ENCODE data around the gene PRICKLE1.

PRICKLE1 gene

DNA sequence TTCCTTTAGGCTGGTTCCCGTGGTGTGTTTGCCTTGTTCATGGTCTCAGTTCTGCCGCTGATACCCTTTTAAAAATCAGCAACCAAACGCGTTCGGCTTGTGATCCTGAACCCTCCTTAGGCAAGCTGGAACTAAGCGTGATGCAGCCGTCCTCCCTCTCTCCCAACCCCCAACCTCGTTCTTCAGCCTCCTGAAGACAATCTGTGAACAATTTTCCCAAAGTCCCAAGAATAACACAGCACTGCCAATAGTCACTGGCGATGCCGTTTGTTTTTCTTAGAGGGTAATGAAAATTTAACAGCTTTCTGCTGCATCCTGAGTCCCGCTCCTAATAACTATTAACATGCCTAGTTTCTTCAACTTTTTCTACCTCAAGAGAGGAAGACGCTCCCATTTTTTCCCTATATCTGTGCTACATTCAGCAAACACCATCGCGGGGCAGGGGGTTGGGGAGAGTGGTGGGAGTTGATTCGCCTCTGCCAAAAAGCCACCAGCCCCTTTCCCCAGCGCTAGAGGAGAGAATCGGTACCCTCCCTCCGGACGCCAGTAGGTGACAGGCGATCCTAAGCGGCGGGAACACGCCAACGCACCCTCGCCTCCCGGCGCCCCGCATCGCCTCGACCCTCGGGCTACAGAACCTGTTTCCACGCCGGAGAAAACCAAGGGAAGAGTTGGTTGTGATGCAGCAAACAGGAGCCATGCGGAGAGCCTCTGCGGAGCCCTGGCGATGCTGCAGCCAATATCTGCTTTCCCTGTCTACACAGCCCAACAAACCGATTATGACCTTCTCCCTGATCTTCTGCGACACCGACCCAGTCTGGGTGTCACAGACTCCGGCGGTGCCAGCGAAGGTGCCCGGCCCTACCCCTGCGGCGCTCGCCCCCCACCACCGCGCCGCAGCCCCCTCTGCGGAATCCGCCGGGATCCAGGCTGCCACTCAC, 752 bp downstream of the PRICKLE1 start:
- no peak for DNase-seq (ENCODE audit: low read depth)

DNA sequence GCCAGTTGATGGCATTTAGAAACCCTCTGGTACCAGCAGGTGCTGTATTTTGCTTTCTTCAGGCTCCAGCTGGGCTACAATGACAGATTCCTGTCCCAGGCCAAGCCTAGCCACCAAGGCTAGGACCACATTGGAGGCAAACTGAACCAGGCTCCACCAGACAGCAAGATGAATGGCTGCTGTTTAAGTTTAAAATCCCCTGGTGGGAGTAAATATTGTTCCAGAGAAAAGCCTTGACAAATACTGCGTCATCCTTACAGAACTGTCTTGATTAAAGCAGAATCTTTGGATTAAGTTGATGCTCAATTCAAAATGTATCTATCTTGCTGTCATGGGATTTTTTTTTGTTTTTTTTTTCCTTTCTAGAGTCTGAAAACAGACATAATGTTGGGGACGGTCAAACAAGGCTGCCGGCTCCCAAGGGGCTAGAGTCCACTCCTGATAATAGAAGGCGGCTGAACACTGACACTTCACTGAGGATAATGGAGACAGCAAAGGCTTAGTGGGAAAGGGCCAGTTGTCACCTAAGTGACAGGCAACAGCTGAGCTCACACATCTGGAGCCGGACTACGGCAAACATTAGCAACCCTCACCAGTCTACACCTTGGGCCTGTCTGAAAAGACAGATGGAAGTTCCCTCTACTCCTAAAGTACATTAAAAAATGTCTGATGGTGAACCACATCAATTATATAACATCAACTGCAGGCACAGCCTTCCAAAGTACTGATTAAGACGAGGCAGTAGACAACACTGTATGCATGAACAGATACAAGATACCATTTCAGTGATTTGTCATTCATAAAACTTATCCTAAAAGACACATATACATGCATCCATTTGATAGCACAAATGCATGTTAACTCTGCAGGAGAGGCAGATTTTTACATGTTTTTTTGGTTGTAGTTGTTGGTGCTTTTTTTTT, 1.7 kb downstream of the PRICKLE1 start:
- DNase-seq (ENCODE audit: low read depth) = no peak

DNA sequence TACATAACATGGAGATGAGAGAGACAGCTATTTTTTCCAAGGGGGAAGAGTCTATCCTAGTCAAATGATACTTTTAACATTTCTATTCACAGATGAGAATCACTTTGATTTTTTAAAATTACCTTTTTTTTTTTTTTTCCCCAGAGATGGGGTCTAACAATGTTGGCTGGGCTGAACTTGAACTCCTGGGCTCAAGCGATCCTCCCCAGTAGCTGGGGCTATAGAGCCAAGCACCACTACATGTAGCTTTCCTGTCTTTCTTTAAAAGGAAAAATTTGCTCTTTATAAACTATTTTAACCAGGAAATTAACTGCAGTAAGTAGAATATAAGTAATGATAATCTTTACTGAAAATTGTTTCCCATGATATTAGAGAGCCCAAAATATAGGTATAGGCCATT, 3.3 kb downstream of the PRICKLE1 start:
- DNase-seq (ENCODE audit: low read depth) = no peak

DNA sequence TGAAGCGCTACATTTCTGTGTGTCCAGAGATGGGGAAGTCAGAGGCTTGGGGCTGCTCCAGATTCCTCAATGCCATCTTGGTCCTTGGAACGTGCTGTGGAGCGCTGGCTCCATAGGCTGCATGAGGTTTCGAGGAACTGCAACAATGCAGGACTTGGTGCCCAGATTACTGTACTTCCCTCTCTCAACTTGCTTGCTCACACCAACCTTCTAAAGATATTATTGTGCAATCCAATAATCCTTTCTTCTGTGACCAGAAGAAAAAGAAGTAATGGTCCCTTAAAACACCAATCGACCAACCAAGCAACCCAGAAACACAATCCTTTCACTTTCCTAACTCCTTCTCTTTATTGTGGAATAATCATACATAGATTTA, 3.7 kb downstream of the PRICKLE1 start:
- no peak for DNase-seq (ENCODE audit: low read depth)

DNA sequence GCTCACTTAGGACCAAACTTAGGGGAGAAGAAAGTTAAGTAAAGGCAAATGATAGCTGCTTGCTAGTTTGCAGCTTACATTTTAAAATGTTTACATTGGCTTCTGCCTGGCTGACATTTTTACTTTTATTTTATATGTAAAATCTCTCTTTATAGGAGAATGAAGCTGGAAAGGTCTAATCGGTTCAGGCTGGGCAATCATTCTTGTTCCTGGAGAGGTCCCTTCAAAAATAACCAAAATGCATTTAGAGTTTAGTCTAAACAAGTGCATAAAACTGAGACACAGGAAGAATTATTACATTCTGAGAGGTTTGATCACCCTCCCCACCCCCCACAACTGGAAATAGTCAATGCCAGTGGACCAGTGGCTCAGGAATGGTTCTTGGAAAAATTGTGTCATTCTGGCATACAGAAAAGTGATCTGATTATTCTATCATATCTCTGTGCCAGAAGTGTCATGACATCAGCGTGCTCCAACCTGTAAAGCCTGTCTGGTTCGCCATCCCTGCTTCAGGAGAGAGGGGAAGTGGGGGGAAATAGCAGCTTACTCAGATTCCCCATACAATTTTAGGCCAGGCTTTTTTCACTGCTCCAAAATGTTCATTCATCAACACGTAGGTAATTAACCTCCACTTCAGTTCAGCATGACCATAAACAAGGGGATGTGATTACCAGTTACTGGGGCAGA, 4.2 kb downstream of the PRICKLE1 start:
- no peak for DNase-seq (ENCODE audit: low read depth)

DNA sequence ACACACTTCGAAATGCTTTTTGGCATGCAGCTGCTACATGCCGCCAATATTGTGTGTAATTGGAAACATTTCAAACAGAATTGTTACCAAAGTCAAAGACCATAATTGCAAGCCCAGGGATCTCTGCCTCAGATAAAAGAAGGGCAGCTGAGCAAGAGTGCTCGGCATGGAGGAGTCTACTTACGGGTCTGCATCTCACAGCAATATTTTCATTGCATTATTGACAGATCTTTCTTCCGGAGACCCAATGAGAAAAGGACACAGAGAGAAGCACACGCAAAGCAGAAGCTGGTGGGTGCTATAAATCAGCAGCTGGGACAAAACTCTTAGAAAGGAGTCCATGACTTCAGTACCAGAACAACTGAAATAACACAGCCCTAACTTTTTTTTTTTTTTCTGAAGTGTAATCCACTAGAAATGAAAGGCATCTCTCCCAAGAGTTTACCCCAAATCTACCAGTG, 4.9 kb downstream of the PRICKLE1 start:
- DNase-seq (ENCODE audit: low read depth) = no peak

DNA sequence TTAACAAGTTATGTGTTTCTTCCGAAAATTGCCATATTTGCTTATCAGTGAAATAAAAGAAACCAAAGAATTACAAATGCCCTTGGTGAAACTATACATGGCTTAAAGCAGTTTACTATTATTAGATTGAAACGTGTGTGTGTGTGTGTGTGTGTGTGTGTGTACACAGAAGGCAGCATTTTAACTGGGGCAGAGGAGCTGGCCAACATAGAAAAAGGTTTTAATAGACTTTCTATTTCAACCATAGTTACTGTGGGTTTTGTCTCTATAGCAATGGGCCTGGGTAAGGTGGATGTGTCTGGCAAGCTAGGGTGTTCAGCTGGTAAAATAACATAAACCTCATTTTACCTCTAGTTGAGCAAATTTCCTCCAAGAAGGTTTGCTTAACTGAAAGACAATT, 6.5 kb downstream of the PRICKLE1 start:
- no peak for DNase-seq (ENCODE audit: low read depth)

DNA sequence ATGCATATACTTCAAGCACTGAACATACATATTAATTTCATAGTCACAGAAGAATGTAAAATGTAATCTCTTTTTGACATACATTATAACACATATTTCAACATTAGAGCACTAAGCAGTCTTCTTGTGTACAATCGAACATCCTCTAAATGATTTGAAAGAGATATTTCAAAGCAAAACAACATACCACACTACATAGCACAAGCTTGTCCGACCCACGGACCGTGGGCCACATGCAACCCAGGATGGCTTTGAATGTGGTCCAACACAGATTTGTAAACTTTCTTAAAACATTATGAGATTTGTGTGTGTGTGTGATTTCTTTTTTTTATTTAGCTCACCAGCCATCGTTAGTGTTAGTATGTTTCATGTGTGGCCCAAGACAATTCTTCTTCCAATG, 7.0 kb downstream of the PRICKLE1 start:
- DNase-seq (ENCODE audit: low read depth) = no peak

DNA sequence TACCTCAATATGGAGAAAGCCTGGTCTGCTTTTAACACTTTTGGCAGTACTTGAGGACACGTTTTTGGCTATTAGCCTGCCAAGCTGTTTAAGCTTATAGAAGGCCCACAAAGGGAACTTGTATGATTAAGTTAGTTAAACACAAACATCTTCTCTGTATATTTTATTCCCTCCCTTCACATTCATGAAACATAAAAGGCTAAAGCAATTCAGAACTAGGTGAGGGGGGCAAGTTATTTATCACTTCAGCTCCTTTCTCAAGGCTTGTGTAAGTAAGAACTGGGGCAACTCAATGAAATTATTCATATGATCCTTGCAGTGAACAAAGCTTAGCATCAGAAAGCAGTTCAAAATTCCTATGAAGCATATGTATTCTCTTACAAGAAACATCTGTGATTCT, 7.5 kb downstream of the PRICKLE1 start:
- DNase-seq (ENCODE audit: low read depth) = no peak

DNA sequence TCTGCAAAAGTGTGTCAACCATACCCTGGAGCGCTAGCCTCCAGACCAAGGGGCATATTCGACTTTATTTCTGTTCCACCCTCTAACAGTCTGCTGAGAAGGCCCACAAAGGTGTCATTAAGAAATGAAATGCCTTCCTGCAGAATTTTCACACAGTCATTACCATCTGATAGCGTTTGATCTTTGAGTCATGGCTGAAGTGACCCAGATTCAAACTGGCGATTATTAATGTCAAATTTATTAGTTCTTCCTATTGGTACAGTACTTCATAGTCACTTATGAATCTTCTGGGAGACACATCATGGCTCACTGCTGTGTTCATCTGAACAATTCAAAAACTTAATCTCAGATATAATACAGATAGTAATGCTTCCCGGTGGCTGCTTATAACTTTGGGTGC, 13.2 kb downstream of the PRICKLE1 start:
- no peak for DNase-seq (ENCODE audit: low read depth)

DNA sequence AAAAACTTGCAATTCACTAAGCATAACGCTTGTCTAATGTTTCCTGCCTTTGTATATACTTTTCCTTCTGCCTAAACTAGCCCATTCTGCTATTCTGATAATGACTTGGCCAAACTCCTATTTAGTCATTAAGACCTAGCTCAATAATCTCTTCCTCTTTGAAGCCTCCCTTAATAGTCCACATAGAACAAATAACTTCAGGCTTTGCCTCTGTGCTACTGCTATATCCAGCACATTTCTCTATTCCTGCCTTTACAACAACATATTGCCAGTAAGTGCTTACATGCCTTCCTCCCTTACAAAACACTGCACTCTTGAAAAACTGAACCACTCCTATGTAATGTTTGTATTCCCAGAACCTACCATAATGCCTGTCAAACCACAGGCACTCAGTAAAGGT, 13.8 kb downstream of the PRICKLE1 start:
- no peak for DNase-seq (ENCODE audit: low read depth)

DNA sequence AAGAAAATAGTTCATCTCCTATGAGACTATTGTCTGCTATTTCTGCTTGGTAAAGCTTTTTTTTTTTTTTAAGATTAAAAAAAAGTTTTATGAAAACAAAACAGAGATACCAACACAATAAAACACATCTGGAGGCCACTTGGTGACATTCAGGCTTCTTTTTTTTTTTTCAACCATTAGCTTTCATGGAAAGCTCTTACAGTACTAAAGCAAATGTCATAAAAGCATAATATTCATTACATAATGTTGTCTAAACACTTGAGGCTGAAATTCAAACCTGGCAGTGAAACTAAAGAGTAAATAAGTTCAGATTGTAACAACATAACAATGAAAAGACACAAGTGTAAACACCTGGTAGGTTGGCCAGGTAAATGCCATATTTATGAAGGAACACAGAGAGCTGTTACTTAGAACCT, 14.7 kb downstream of the PRICKLE1 start:
- no peak for DNase-seq (ENCODE audit: low read depth)

DNA sequence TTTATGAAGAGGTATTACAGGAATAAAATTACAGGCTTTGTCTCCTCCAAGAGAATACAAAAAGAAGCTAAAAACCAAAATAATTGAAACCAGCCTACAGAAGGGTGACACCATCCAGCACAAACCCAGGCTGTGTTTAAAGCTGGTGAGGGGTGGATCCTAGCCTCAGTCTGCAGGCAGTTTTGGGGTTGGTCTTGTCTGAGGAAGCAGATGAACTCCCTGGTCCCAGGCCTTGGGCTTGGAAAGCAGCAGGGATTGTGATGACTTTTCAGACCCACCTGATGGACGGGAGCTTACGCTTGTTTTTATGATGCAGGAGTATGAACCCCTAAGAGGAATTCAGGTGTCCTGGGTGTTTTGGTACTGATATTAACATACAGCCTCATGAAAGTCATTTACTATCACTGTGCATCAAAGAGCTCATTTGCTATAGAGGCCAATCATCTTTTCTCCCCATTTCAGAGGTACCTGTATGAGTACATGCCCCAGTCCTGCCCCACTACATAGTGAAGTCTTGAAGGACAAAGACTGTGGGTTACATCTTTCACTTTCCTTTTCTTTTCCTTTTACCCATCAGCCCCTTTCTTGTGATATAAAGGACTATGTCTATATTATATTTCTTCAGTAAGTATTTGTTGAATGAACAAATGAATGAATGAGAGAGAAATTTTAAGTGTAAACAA, 18.1 kb downstream of the PRICKLE1 start:
- no peak for DNase-seq (ENCODE audit: low read depth)

DNA sequence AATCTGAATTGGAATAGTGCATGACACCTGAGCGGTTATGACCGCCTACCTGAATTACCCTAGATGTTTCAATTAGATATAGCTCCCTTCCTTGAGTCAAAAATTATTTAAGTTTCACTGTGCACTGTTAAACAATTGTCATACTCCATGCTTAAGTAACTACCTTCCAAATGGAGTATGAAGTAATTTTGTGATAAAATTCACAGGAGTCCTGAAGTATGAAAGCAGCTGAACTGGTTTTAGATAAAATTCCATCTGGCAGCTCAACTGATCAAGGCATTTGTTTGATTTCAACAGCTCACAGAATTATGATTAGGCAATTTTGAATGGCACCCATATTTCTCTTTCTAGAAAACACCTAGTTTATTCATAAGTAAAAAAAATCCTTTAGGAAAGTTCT, 19.5 kb downstream of the PRICKLE1 start:
- no peak for DNase-seq (ENCODE audit: low read depth)

DNA sequence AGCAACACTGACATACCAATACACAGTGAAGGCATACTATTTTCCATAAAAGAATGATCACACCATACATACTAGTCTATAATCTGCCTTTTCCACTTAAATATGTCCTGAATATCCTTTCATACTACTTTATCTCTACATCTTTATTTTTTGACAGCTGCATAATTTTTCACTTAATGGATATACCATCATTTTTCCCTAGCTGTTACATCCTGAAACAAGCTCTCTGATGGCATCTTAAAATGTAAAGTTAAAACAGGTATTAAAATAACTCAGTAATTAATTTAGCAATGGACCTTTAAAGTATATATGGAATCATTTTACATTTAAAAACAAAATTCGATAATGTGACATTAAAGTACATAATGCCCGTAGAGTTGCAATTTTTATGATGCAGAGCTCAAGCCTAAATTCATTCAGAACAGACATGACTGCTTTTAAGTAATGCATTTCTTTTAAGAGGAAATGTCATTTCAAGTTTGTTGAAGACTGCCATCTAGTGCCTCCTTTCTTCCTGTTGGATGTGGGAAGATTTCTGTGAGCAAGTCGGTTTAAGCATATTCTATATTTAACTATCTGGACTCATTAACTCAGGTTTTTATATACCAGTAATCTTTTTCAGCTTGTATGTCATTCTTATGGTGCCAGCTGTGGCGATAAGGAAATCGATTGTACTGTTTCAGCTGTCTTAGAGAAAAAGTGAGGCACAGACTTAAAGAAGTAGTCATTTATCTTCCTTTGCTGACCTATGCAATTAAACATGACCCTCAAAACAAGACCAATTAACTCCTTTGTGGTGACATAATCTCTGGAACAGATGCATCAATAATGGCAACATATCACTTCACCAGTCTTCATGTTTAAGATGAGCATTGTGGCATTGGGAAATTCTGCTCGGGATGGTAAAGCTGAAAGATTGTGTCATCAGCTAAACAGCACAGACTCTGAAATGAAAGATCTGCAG, 20.3 kb downstream of the PRICKLE1 start:
- no peak for DNase-seq (ENCODE audit: low read depth)

DNA sequence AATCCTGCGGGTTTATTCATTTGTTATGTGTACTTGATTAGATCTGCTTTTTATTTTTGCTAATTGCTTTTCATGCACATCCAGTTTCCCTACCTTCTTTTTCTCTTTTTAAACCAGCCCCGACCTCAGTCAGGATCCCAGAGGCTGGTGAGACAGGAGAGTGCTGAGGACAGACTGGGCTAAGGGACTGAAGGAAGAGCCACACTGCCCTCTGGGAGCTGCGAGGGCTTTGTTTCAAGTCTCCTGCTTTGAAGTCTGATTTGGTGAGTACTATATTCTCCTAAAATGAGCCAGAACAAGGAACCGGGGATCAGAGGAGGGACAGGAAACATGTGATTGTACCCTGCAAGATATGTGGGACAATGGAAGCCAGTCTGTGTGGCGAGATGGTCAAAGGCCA, 23.9 kb downstream of the PRICKLE1 start:
- no peak for DNase-seq (ENCODE audit: low read depth)

DNA sequence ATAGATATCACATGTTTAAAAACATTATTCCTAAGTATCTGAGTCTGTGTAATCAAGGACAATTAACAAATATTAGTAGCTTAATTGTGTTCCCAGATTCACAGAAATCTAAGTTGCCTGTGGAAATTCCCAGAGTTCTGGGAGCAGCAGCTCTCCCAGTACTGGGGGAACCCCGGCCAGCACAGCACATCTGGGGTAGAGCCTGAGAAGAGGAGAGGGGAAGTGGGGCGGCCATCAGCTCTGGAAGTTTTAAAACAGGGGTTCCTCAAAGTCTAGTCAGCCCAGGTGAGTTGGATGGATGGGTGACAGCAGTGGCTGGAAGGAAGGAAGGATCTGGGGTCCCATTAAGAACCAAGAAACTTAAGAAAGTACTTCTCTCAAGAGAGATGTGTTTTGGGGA, 24.6 kb downstream of the PRICKLE1 start:
- no peak for DNase-seq (ENCODE audit: low read depth)

DNA sequence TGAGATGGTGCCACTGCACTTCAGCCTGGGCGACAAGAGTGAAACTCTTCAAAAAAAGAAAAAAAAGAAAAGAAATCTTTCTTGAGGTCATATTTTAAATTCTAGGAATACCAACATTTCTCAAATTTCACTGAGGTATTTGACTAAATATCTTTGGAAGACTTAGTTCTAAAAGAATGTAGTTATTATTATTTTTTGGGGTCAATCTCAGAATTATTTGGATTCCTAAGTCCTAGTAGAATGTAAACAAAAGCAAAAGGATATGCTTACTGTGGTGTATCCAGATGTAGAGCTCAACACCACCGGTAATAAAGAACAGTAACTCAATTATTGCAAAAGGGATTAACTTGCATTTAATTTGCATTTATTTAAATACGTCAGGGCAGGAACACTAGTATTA, 25.0 kb downstream of the PRICKLE1 start:
- no peak for DNase-seq (ENCODE audit: low read depth)

DNA sequence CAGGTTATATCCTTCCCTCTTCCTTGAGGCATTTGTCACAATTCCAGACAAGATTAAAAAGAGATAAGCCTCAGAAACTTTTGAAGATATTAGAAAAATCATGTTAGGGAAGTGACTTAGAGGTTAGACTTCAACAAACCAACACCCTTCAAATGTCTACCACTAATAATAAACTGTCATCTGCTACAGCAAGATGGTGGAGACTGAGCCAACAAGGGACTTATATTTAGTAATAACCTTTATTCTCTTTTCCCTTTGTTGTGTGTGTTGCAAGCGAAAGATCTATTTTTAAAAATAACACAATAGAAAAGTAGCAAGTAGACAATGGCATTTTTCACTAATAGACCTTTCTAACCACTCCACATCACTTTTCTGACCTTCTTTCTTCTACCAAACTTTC, 28.6 kb downstream of the PRICKLE1 start:
- no peak for DNase-seq (ENCODE audit: low read depth)

DNA sequence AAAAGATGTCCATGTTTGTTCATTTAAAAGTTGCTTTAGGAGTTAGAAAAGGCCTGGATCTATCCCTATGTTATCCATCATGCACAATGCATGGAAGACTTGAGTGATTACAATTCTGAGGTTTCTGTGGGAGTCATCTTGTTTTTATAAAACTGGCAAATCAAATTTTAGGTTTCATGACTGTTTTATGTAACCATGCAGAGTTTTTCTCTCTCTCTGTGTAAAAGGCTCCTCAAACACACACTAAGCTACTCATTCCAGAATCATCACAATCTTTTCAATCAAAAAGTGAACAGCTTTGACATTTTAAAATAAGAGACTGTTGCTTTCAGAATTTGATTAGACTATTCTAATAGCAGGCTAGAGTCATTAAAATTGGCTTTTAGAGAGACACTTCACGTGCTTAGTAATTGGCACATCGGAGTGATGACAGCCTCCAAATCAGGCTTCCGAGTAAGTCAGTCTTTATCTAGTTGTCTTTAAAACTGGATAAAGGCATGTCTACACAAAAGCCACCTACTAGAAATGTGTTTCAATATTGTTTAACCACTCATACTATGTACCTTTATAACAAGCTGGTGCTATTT, 31.9 kb downstream of the PRICKLE1 start:
- DNase-seq (ENCODE audit: low read depth) = peak; percentile 5
